ENCODE results near the gene NUTM2D. TPM values are rescaled to one million over a fixed set of nuclear protein-coding genes. Genes with fewer than 3 reads are reported as not detected.
"Not testable (repeated sequence)": the region's sequence is repeated elsewhere in the genome, so short reads cannot be mapped to it uniquely, and the experiment has no call there.

The NUTM2D gene, protein sequence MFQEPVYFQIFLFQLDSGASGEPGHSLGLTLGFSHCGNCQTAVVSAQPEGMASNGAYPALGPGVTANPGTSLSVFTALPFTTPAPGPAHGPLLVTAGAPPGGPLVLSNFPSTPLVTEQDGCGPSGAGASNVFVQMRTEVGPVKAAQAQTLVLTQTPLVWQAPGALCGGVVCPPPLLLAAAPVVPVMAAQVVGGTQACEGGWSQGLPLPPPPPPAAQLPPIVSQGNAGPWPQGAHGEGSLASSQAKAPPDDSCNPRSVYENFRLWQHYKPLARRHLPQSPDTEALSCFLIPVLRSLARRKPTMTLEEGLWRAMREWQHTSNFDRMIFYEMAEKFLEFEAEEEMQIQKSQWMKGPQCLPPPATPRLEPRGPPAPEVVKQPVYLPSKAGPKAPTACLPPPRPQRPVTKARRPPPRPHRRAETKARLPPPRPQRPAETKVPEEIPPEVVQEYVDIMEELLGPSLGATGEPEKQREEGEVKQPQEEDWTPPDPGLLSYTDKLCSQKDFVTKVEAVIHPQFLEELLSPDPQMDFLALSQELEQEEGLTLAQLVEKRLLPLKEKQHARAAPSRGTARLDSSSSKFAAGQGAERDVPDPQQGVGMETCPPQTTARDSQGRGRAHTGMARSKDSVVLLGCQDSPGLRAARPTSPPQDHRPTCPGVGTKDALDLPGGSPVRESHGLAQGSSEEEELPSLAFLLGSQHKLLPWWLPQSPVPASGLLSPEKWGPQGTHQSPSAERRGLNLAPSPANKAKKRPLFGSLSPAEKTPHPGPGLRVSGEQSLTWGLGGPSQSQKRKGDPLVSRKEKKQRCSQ
- 13.0 and 13.5 TPM in 2 replicates for total RNA-seq
- long read RNA-seq, partial matches to known transcripts, result 0 of 2 reads
- long read RNA-seq, other reads (novel, unspliced or antisense), result 2 of 2 reads

GRCh38 chr10:87357444-87357843 lies at the start of gene NUTM2D:
Gene NUTM2D, plus strand, starts transcription at chr10:87357744. Its CDS starts 522 bp downstream, at chr10:87358266.
- not testable (repeated sequence) for H3K27ac Mint-ChIP-seq (ENCODE audit: unreplicated experiment); DNase-seq (ENCODE audit: low read depth, low spot score); H3K27me3 Mint-ChIP-seq (ENCODE audit: low read depth); H3K4me3 Mint-ChIP-seq; H3K36me3 Mint-ChIP-seq (ENCODE audit: low read depth); H3K4me1 Mint-ChIP-seq; H3K9me3 Mint-ChIP-seq

DNA sequence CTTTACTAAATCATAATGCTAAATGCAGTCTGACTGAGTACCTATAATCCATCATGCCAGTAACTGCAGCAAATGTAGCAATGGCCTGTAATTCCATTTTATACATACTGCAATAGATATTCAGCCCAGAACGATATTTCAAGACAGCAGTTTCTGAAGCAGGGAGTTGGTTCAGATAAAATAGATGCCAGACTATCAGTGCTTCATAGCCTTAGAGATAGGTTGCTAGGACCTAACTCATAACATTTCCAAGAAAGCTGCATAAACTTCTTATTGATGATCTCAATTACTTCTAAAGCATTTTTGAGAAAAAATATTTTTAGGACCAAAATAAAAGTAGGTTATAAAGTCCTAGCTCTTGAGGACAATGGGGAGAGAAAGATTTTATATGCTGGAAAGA lies 48.8 kb upstream of the NUTM2D start:
- not testable (repeated sequence) for H3K4me1 Mint-ChIP-seq; H3K9me3 Mint-ChIP-seq; H3K27ac Mint-ChIP-seq (ENCODE audit: unreplicated experiment); H3K4me3 Mint-ChIP-seq; H3K36me3 Mint-ChIP-seq (ENCODE audit: low read depth); DNase-seq (ENCODE audit: low read depth, low spot score); H3K27me3 Mint-ChIP-seq (ENCODE audit: low read depth)

GRCh38 chr10:87309657-87310056 lies 47.9 kb upstream of the NUTM2D start:
- not testable (repeated sequence) for H3K9me3 Mint-ChIP-seq; H3K36me3 Mint-ChIP-seq (ENCODE audit: low read depth)

GRCh38 chr10:87311521-87311920 lies 46.0 kb upstream of the NUTM2D start:
- H3K4me1 Mint-ChIP-seq; H3K36me3 Mint-ChIP-seq (ENCODE audit: low read depth); DNase-seq (ENCODE audit: low read depth, low spot score); H3K27me3 Mint-ChIP-seq (ENCODE audit: low read depth); H3K4me3 Mint-ChIP-seq; H3K9me3 Mint-ChIP-seq; H3K27ac Mint-ChIP-seq (ENCODE audit: unreplicated experiment): not testable (repeated sequence)

More at GRCh38 chr10:87309657-87310056, 47.9 kb upstream of the NUTM2D start:
- not testable (repeated sequence) for DNase-seq (ENCODE audit: low read depth, low spot score); H3K27me3 Mint-ChIP-seq (ENCODE audit: low read depth); H3K4me1 Mint-ChIP-seq; H3K27ac Mint-ChIP-seq (ENCODE audit: unreplicated experiment); H3K4me3 Mint-ChIP-seq

DNA sequence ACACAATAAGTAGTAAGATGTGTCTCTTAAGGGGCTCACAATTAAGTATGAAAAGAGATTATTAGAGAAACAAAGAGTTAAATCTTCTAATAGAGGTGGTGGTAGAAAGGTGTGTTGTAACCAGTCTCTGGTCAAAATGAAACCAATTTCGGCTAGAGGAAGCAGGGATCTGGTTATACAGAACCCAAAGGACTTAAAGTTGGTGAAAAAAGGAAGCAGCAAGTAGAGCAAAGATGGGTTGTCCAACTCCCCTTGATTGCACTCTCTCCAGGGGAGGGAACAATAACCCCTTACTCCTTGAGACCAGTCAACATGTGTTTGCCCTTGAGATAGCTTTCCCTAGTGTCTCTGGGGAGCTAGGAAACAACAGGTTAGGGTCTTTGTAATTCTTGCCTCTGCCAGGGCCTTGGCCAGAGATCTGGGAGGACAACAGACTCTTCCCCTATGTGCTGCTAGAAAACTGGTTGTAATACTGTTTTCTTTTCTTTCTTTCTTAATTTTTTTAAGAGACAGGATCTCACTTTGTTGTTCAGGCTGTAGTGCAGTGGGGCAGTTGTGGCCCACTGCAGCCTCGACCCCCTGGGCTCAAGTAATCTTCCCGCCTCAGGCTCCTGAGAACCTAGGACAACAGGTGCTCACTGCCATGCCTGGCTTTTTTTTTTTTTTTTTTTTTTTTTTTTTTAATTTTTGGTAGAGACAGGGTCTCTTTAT lies 43.7 kb upstream of the NUTM2D start:
- H3K4me1 Mint-ChIP-seq; H3K36me3 Mint-ChIP-seq (ENCODE audit: low read depth); H3K27me3 Mint-ChIP-seq (ENCODE audit: low read depth); DNase-seq (ENCODE audit: low read depth, low spot score); H3K27ac Mint-ChIP-seq (ENCODE audit: unreplicated experiment); H3K9me3 Mint-ChIP-seq; H3K4me3 Mint-ChIP-seq: not testable (repeated sequence)

GRCh38 chr10:87314360-87314973 lies 43.1 kb upstream of the NUTM2D start:
- H3K27ac Mint-ChIP-seq (ENCODE audit: unreplicated experiment); H3K4me3 Mint-ChIP-seq: not testable (repeated sequence)

DNA sequence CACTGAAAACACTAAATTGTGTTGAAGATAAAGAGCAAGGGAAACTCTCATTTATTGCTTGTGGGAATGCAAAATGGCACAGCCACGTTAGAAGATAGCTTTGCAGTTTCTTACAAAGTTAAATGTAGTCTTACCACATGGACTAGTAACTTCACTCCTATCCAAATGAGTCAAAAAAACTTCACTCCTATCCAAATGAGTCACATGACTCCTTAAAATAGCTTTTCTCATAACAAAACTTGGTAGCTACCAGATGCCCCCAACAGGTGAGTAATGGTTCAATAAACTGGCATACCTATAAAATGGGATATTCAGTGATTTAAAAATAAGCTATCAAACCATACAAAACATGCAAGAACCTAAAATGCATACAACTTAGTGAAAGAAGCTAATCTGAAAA lies 36.0 kb upstream of the NUTM2D start:
- not testable (repeated sequence) for H3K4me3 Mint-ChIP-seq; H3K4me1 Mint-ChIP-seq; H3K27me3 Mint-ChIP-seq (ENCODE audit: low read depth); DNase-seq (ENCODE audit: low read depth, low spot score); H3K27ac Mint-ChIP-seq (ENCODE audit: unreplicated experiment); H3K36me3 Mint-ChIP-seq (ENCODE audit: low read depth); H3K9me3 Mint-ChIP-seq

More at GRCh38 chr10:87314360-87314973, 43.1 kb upstream of the NUTM2D start:
- not testable (repeated sequence) for DNase-seq (ENCODE audit: low read depth, low spot score); H3K4me1 Mint-ChIP-seq; H3K36me3 Mint-ChIP-seq (ENCODE audit: low read depth); H3K27me3 Mint-ChIP-seq (ENCODE audit: low read depth); H3K9me3 Mint-ChIP-seq

DNA sequence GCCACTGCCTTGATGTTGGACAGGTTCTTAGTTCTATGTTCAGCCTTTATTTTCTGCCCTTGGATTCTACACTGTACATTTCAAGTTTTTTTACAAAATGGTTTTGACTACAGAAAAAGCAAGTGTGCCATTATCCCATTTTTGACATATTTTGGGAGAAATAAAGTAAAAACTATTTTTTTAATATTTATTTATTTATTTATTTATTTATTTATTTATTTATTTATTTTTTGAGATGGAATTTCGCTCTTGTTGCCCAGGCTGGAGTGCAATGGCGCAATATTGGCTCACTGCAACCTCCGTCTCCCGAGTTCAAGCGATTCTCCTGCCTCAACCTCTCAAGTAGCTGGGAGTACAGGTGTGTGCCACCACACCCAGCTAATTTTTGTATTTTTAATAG lies 33.0 kb upstream of the NUTM2D start:
- H3K27ac Mint-ChIP-seq (ENCODE audit: unreplicated experiment), result not testable (repeated sequence)

DNA sequence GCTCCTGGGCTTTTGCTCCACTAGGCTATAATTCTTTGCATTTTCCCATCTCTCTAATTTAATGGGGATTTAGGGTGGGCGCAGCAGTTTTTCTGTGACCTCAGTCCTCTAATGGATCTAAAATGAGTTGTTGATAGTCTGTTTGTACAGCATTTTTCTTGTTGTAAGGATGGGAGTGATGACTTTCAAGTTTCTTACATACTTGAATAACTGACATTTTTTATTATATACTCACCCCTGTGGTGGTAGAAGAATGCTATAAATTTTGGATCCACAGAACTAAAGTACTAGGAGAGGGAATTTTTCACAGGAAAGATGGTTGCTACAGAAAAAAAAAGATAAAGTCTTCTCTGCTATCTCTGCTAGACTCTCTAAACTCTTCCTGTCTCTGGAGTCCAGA lies 29.6 kb upstream of the NUTM2D start:
- H3K9me3 Mint-ChIP-seq; H3K27ac Mint-ChIP-seq (ENCODE audit: unreplicated experiment); H3K27me3 Mint-ChIP-seq (ENCODE audit: low read depth); H3K4me3 Mint-ChIP-seq; H3K4me1 Mint-ChIP-seq; DNase-seq (ENCODE audit: low read depth, low spot score); H3K36me3 Mint-ChIP-seq (ENCODE audit: low read depth): not testable (repeated sequence)

More for the DNA sequence above, 33.0 kb upstream of the NUTM2D start:
- not testable (repeated sequence) for H3K4me3 Mint-ChIP-seq; H3K36me3 Mint-ChIP-seq (ENCODE audit: low read depth); H3K9me3 Mint-ChIP-seq; H3K4me1 Mint-ChIP-seq; DNase-seq (ENCODE audit: low read depth, low spot score); H3K27me3 Mint-ChIP-seq (ENCODE audit: low read depth)

DNA sequence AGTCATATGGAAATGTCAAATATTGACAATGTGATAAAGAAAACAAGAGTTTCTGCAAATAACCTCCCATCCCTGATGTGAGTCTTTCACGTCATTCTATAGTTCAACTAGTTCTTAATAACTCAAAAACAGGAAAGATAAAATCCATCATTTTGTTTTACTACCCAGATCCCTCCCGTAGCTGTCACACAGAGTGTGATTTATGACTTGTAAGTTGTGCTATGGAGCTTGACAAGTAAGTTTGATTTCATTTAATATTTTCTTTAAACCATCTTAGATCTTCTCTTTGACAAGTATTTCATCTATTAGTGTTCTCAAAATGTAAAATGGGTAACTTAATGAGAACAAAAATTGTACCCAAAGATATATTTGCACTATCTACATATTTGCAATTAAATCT lies 28.4 kb upstream of the NUTM2D start:
- H3K27me3 Mint-ChIP-seq (ENCODE audit: low read depth); H3K4me1 Mint-ChIP-seq; DNase-seq (ENCODE audit: low read depth, low spot score); H3K9me3 Mint-ChIP-seq; H3K36me3 Mint-ChIP-seq (ENCODE audit: low read depth); H3K27ac Mint-ChIP-seq (ENCODE audit: unreplicated experiment); H3K4me3 Mint-ChIP-seq: not testable (repeated sequence)

GRCh38 chr10:87332687-87333086 lies 24.9 kb upstream of the NUTM2D start:
- not testable (repeated sequence) for H3K27ac Mint-ChIP-seq (ENCODE audit: unreplicated experiment); H3K4me1 Mint-ChIP-seq; H3K9me3 Mint-ChIP-seq; DNase-seq (ENCODE audit: low read depth, low spot score); H3K36me3 Mint-ChIP-seq (ENCODE audit: low read depth); H3K27me3 Mint-ChIP-seq (ENCODE audit: low read depth); H3K4me3 Mint-ChIP-seq

GRCh38 chr10:87340411-87340810 lies 17.1 kb upstream of the NUTM2D start:
- not testable (repeated sequence) for H3K27me3 Mint-ChIP-seq (ENCODE audit: low read depth); H3K27ac Mint-ChIP-seq (ENCODE audit: unreplicated experiment); DNase-seq (ENCODE audit: low read depth, low spot score); H3K9me3 Mint-ChIP-seq; H3K36me3 Mint-ChIP-seq (ENCODE audit: low read depth)
- Mint-ChIP-seq H3K4me3 (peak overlapping the region; percentile 55), H3K4me1 (peaks cover 21% of the 10 kb centered on the region)

Measured in neural crest cell (in vitro differentiated cells).